Measurements from ENCODE around the gene DIPK1C. TPM values are rescaled to one million over a fixed set of nuclear protein-coding genes. Genes with fewer than 3 reads are reported as not detected.

Gene DIPK1C
- polyA plus RNA-seq, 2 of the 4 experiments (the other 2 are of a cell fraction) = not detected

- TF ChIP-seq CHD2 (IDR thresholded peaks at IDR 0.05; ENCODE audit: low read length, partially characterized antibody) (no peak), CBX8 (IDR thresholded peaks at IDR 0.05) (no peak), KDM5A (IDR thresholded peaks at IDR 0.05) (no peak), RCOR1 (IDR thresholded peaks at IDR 0.05; ENCODE audit: low read depth, low read length) (no peak), ZC3H11A (IDR thresholded peaks at IDR 0.05) (no peak), TFCP2L1 (CRISPR knock-in tag; IDR thresholded peaks at IDR 0.05) (no peak), BCL3 (IDR thresholded peaks at IDR 0.05) (no peak)
Measured at GRCh38 chr18:74454279-74454751, 2.8 kb downstream of the DIPK1C start (continued).

- DNase-seq (ENCODE audit: low read depth in 1 of 2, low spot score in 1 of 2) (no peak), FAIRE-seq (no peak), ATAC-seq (no peak)
- CTCF ChIA-PET = interaction anchor here (1.0 kb wide), 1 partner anchor 40 kb away, joined by 6 read pairs; no protein-coding TSS in a partner anchor
- Histone ChIP-seq H3K4me2 (no peak overlapping the region), H3K27ac (no peak overlapping the region), H3K4me3 (no peak overlapping the region), H3K9me3 (no peaks in the 10 kb centered on the region), H3K4me1 (0 out of 3 replicates have a peak, but pooled peaks cover 4% of the 10 kb centered on the region)
- 54% methylated on average over 6 of the region's 6 CpGs for WGBS (ENCODE audit: missing lambda C conversion rate)
- TF ChIP-seq ZFP36 (IDR thresholded peaks at IDR 0.05; ENCODE audit: borderline replicate concordance, partially characterized antibody) = no peak
- no peak for TF ChIP-seq TP53 (CRISPR knock-in tag; IDR thresholded peaks at IDR 0.05)
- no peak for TF ChIP-seq ZC3H11A (IDR thresholded peaks at IDR 0.05)
- TF ChIP-seq JUNB (IDR thresholded peaks at IDR 0.05) = no peak
- TF ChIP-seq NFE2L2 (conservative IDR thresholded peaks at IDR 0.05; ENCODE audit: low read length) = no peak
- TF ChIP-seq RCOR1 (IDR thresholded peaks at IDR 0.05; ENCODE audit: low read depth, low read length) = no peak
- no peak for TF ChIP-seq FOXS1 (CRISPR knock-in tag; IDR thresholded peaks at IDR 0.05)
- no peak for TF ChIP-seq ATOH8 (CRISPR knock-in tag; IDR thresholded peaks at IDR 0.05; ENCODE audit: low read depth)
- TF ChIP-seq ESRRA (IDR thresholded peaks at IDR 0.05; ENCODE audit: borderline replicate concordance, low read length) = no peak
- TF ChIP-seq JUN (IDR thresholded peaks at IDR 0.05) = no peak
- TF ChIP-seq RNF2 (IDR thresholded peaks at IDR 0.05; ENCODE audit: borderline replicate concordance, low read depth) = no peak
- no peak for TF ChIP-seq TFCP2L1 (CRISPR knock-in tag; IDR thresholded peaks at IDR 0.05)
- TF ChIP-seq ELK1 (IDR thresholded peaks at IDR 0.05; ENCODE audit: low read depth, low read length) = no peak
- TF ChIP-seq MYC (IDR thresholded peaks at IDR 0.05; ENCODE audit: borderline replicate concordance, low read length) = no peak
- POLR2A ChIA-PET = no interaction called here
Measured at GRCh38 chr18:74453642-74454198, 3.4 kb downstream of the DIPK1C start.

GRCh38 chr18:74453016-74453566 lies 4.0 kb downstream of the DIPK1C start:
- no peak overlapping the region for H3K27ac ChIP-seq
- ChIA-PET CTCF (no interaction called here), POLR2A (no interaction called here)
- ATAC-seq (no peak), FAIRE-seq (no peak), DNase-seq (ENCODE audit: low read depth in 1 of 2, low spot score in 1 of 2) (no peak)
- no peak overlapping the region for H3K4me2 ChIP-seq
- H3K4me3 ChIP-seq = no peak overlapping the region
- H3K9me3 ChIP-seq = no peaks in the 10 kb centered on the region
- WGBS (ENCODE audit: missing lambda C conversion rate) = 21% methylated on average over 7 of the region's 7 CpGs
- TF ChIP-seq NFE2L2 (conservative IDR thresholded peaks at IDR 0.05; ENCODE audit: low read length) (no peak), PHF8 (IDR thresholded peaks at IDR 0.05; ENCODE audit: borderline replicate concordance, low read depth) (no peak), RCOR1 (IDR thresholded peaks at IDR 0.05; ENCODE audit: low read depth, low read length) (no peak), EHMT2 (IDR thresholded peaks at IDR 0.05; ENCODE audit: low read depth) (no peak), EHF (CRISPR knock-in tag; IDR thresholded peaks at IDR 0.05) (no peak), RFX5 (IDR thresholded peaks at IDR 0.05) (no peak), CHD2 (IDR thresholded peaks at IDR 0.05; ENCODE audit: low read length, partially characterized antibody) (no peak), HDAC2 (IDR thresholded peaks at IDR 0.05) (no peak), ELK1 (IDR thresholded peaks at IDR 0.05; ENCODE audit: low read depth, low read length) (no peak), E2F6 (IDR thresholded peaks at IDR 0.05; ENCODE audit: borderline replicate concordance, low read depth) (no peak), TP53 (CRISPR knock-in tag; IDR thresholded peaks at IDR 0.05) (no peak), FOSL2 (IDR thresholded peaks at IDR 0.05) (no peak), FOSL2 (CRISPR knock-in tag; IDR thresholded peaks at IDR 0.05) (no peak), EP300 (IDR thresholded peaks at IDR 0.05) (no peak)
- 0 out of 3 replicates have a peak, but pooled peaks cover 4% of the 10 kb centered on the region for H3K4me1 ChIP-seq
